HEK293T (cell line): ENCODE data around the gene ASZ1.
"Not testable (repeated sequence)": the region's sequence is repeated elsewhere in the genome, so short reads cannot be mapped to it uniquely, and the experiment has no call there.

ENCODE experiments used
- CTCF ChIA-PET: fragments of 350-600 bp; formaldehyde crosslinking; extraction: SDS; loops from one replicate; lab custom pipeline; 2021; ENCODE audit warnings: antibody characterized with exemption, inconsistent platforms; lab: Yijun Ruan, JAX
- POLR2A ChIA-PET: fragments of 350-600 bp; formaldehyde crosslinking; extraction: SDS; loops from one replicate; lab custom pipeline; 2020; ENCODE audit warnings: antibody characterized with exemption, inconsistent platforms; lab: Yijun Ruan, JAX
- DNase-seq: peaks from one replicate; pipeline ENCODE4 v3.0.0; 2012; ENCODE audit warnings: mixed read lengths; ENCODE audit errors: extremely low spot score
- ARNT ChIP-seq: fragments of 450-650 bp; IDR thresholded peaks from 2 replicates; pipeline ENCODE4 v1.6.1; 2017; ENCODE audit warnings: mild to moderate bottlenecking
- BHLHE40 ChIP-seq: fragments of 450-650 bp; IDR thresholded peaks from 2 replicates; pipeline ENCODE4 v1.6.1; 2016; ENCODE audit warnings: mild to moderate bottlenecking, moderate library complexity, borderline replicate concordance
- CTBP1 ChIP-seq: fragments of 450-650 bp; IDR thresholded peaks from 2 replicates; pipeline ENCODE4 v1.6.1; 2016; ENCODE audit warnings: borderline replicate concordance
- ELF4 ChIP-seq: fragments of 450-650 bp; IDR thresholded peaks from 2 replicates; pipeline ENCODE4 v1.6.1; 2017; ENCODE audit warnings: antibody characterized with exemption
- FOXA1 ChIP-seq: fragments of 450-650 bp; IDR thresholded peaks from 2 replicates; pipeline ENCODE4 v1.6.1; 2016; ENCODE audit warnings: mild to moderate bottlenecking
- FOXK2 ChIP-seq: fragments of 450-650 bp; IDR thresholded peaks from 2 replicates; pipeline ENCODE4 v1.6.1; 2016; ENCODE audit warnings: mild to moderate bottlenecking
- FOXM1 ChIP-seq: fragments of 450-650 bp; IDR thresholded peaks from 2 replicates; pipeline ENCODE4 v1.6.1; 2017; ENCODE audit warnings: mild to moderate bottlenecking, borderline replicate concordance
- HDGF ChIP-seq: fragments of 450-650 bp; IDR thresholded peaks from 2 replicates; pipeline ENCODE4 v1.6.1; 2017; ENCODE audit warnings: antibody characterized with exemption, borderline replicate concordance
- L3MBTL2 ChIP-seq: fragments of 450-650 bp; conservative IDR thresholded peaks from 2 replicates; pipeline ENCODE4 v1.6.1; 2016; ENCODE audit warnings: mild to moderate bottlenecking
- LEF1 ChIP-seq: fragments of 450-650 bp; IDR thresholded peaks from 2 replicates; pipeline ENCODE4 v1.6.1; 2017; ENCODE audit warnings: mild to moderate bottlenecking, borderline replicate concordance
- NFRKB ChIP-seq: fragments of 450-650 bp; IDR thresholded peaks from 2 replicates; pipeline ENCODE4 v1.6.1; 2016; ENCODE audit warnings: mild to moderate bottlenecking, moderate library complexity
- PKNOX1 ChIP-seq: fragments of 450-650 bp; IDR thresholded peaks from 2 replicates; pipeline ENCODE4 v1.6.1; 2016
- SP1 ChIP-seq: fragments of 450-650 bp; IDR thresholded peaks from 2 replicates; pipeline ENCODE4 v1.6.1; 2017
- SUZ12 ChIP-seq: fragments of 450-650 bp; IDR thresholded peaks from 2 replicates; pipeline ENCODE4 v1.6.1; 2016; ENCODE audit warnings: mild to moderate bottlenecking
- TARDBP ChIP-seq: fragments of 450-650 bp; IDR thresholded peaks from 2 replicates; pipeline ENCODE4 v1.6.1; 2016
- ZNF384 ChIP-seq: fragments of 450-650 bp; IDR thresholded peaks from 2 replicates; pipeline ENCODE4 v1.6.1; 2016

The ASZ1 gene

GRCh38 chr7:117435475-117436043, 8.3 kb upstream of the ASZ1 start:
- TF ChIP-seq BHLHE40 (no peak), TARDBP (no peak), PKNOX1 (no peak), ARNT (no peak), SP1 (no peak), NFRKB (no peak), FOXM1 (no peak), ZNF384 (no peak), ELF4 (no peak), FOXK2 (no peak), HDGF (no peak), L3MBTL2 (no peak), LEF1 (no peak), SUZ12 (no peak)
- no peak for DNase-seq
- CTCF ChIA-PET, result no interaction called here
- POLR2A ChIA-PET, result no interaction called here

- POLR2A ChIA-PET, result no interaction called here
These were observed 3.0 kb downstream of the ASZ1 start for GRCh38 chr7:117424090-117424829.

GRCh38 chr7:117414591-117414990, 12.7 kb downstream of the ASZ1 start:
- DNase-seq, CTCF ChIA-PET, POLR2A ChIA-PET: not testable (repeated sequence)

More at GRCh38 chr7:117424090-117424829, 3.0 kb downstream of the ASZ1 start:
- TF ChIP-seq HDGF, result no peak
- no peak for TF ChIP-seq L3MBTL2
- TF ChIP-seq PKNOX1, result no peak
- TF ChIP-seq FOXK2, result no peak
- no peak for TF ChIP-seq SP1
- TF ChIP-seq SUZ12, result no peak
- TF ChIP-seq ELF4, result no peak
- no peak for TF ChIP-seq BHLHE40
- TF ChIP-seq LEF1, result no peak
- no peak for TF ChIP-seq ZNF384
- no peak for TF ChIP-seq NFRKB
- no peak for DNase-seq
- CTCF ChIA-PET, result interaction anchor here (0.7 kb wide), 1 partner anchor 286 kb away, joined by 7 read pairs; no protein-coding TSS in a partner anchor

GRCh38 chr7:117412946-117413559, 14.2 kb downstream of the ASZ1 start:
- ChIA-PET POLR2A (no interaction called here), CTCF (interaction anchor here (0.7 to 1.5 kb wide), 2 partner anchors 287 to 1508 kb away, joined by 3 to 4 read pairs; no protein-coding TSS in a partner anchor)
- TF ChIP-seq PKNOX1, result no peak
- TF ChIP-seq L3MBTL2, result no peak
- no peak for TF ChIP-seq BHLHE40
- no peak for TF ChIP-seq FOXK2
- no peak for TF ChIP-seq ELF4
- TF ChIP-seq SUZ12, result no peak
- TF ChIP-seq TARDBP, result no peak
- TF ChIP-seq SP1, result no peak
- TF ChIP-seq CTBP1, result no peak
- no peak for TF ChIP-seq NFRKB
- no peak for TF ChIP-seq FOXA1
- TF ChIP-seq LEF1, result no peak
- no peak for TF ChIP-seq FOXM1
- TF ChIP-seq HDGF, result no peak
- TF ChIP-seq ARNT, result no peak
- TF ChIP-seq ZNF384, result no peak
- no peak for DNase-seq

GRCh38 chr7:117412390-117412789, 14.9 kb downstream of the ASZ1 start:
- CTCF ChIA-PET, result interaction anchor here (0.7 to 1.5 kb wide), 2 partner anchors 286 to 1508 kb away, joined by 3 to 4 read pairs; no protein-coding TSS in a partner anchor
- POLR2A ChIA-PET, result no interaction called here
- TF ChIP-seq FOXK2, result no peak
- 0 out of 2 replicates have a peak, but pooled peaks have one; percentile 43 for TF ChIP-seq PKNOX1
- DNase-seq, result no peak

GRCh38 chr7:117411539-117411938, 15.8 kb downstream of the ASZ1 start:
- no peak for DNase-seq
- ChIA-PET POLR2A (no interaction called here), CTCF (no interaction called here)
- TF ChIP-seq HDGF (no peak), L3MBTL2 (no peak), BHLHE40 (no peak), SP1 (no peak), ZNF384 (no peak), PKNOX1 (no peak), ARNT (no peak), NFRKB (no peak), TARDBP (no peak), SUZ12 (no peak), LEF1 (no peak), FOXA1 (no peak)
